GM19193 (cell line): ENCODE measurements around the gene FLNB.

Experiments
- POLR2A ChIP-seq: IDR thresholded peaks from 4 replicates; pipeline ENCODE4 v1.6.1; 2011; ENCODE audit not compliant: insufficient read depth, insufficient read length; ENCODE audit errors: extremely low read depth

FLNB gene

DNA sequence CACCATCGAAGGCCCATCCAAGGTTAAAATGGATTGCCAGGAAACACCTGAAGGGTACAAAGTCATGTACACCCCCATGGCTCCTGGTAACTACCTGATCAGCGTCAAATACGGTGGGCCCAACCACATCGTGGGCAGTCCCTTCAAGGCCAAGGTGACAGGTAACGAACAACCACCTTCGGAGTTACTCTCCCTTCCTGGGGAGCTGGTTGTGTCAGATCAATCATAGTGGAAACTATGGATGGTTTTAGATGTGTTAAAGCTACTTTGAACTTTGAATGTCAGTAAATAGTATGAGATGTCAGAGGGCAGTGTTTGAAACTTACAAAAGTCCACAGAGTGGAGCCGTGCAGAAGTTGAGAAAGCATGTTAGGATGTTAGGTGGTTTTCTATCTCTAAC is 160.3 kb downstream of the FLNB start:
- no peak for TF ChIP-seq POLR2A

GRCh38 chr3:58169371-58169770 is 161.1 kb downstream of the FLNB start:
- TF ChIP-seq POLR2A: no peak

- no peak for TF ChIP-seq POLR2A
Measured at GRCh38 chr3:58170376-58170775, 162.2 kb downstream of the FLNB start.

GRCh38 chr3:58171126-58171525 is 162.9 kb downstream of the FLNB start:
- no peak for TF ChIP-seq POLR2A

GRCh38 chr3:58173029-58173668 is 164.9 kb downstream of the FLNB start:
- no peak for TF ChIP-seq POLR2A

DNA sequence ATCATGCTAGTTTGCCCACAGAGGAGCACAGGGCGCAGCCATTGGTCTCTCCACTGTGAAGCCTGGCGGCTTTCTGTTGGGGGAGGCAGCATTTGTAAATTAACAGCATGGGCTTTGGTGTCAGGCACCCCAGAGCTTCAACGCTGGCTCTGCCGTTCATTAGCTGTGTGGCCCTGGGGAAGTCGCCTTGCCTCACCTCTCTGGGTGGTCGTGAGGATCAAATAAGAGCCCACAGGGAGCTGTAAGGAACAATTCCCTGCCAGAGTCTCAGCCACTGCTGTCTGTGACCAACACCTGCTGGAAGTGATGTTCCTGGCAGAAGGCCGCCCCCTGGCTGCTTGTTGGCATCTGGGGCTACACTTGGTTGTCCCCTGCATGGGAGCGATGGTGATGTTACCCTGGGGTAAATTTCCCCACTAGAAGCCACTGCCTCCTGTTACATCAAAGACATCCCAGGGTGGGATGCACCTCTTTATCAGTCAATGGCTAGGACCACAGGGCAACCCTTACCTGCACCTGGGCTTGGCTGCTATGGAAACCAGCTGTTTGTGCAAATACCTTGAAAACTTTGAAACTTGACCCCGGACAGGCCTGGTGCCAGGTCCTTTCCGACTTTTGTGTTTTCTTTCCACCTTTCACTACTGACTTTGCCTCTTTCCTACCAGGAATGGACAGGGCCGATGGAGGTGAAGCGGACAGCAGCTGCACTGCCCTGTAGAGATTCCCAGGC is 165.6 kb downstream of the FLNB start:
- TF ChIP-seq POLR2A: no peak

- TF ChIP-seq POLR2A: no peak
Measured at GRCh38 chr3:58175187-58175436, 166.9 kb downstream of the FLNB start.

DNA sequence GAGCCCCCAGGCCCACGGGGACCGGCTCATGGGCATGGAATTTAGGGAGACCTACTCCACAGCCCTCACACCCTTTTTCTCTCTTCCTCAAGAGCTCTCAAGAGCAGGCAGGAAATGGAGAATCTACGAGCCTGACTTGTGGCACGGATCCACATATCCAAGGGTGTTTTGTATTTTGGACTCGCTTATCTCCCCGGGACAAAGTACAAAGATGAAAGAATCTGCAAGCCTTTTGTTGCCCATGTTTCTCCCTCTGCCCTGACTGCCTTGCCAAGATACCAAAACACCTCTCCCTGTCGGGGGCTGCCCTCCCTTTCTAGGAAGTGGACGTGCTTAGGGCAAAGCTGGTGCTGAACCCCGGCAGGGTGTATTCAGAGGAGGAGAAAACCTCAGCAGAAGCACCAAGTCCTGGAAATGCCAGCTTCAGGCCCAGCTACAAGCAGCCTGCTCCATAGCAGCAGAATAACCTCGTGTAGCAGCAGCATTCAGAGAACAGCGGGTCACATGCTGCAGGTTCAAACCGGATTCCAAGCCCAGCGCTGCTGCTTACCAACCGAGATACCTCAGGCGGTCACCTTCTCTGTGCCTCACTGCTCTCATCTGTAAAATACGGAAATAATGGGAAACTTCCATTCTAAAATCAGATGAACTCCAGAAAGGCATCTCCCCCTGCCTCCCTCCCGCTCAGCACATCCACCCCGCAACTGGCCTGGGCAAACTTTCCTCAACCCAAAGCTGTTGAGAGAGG is 167.4 kb downstream of the FLNB start:
- TF ChIP-seq POLR2A: no peak

- no peak for TF ChIP-seq POLR2A
Measured at GRCh38 chr3:58176185-58176530, 167.9 kb downstream of the FLNB start.

GRCh38 chr3:58176827-58177489 is 168.7 kb downstream of the FLNB start:
- no peak for TF ChIP-seq POLR2A

DNA sequence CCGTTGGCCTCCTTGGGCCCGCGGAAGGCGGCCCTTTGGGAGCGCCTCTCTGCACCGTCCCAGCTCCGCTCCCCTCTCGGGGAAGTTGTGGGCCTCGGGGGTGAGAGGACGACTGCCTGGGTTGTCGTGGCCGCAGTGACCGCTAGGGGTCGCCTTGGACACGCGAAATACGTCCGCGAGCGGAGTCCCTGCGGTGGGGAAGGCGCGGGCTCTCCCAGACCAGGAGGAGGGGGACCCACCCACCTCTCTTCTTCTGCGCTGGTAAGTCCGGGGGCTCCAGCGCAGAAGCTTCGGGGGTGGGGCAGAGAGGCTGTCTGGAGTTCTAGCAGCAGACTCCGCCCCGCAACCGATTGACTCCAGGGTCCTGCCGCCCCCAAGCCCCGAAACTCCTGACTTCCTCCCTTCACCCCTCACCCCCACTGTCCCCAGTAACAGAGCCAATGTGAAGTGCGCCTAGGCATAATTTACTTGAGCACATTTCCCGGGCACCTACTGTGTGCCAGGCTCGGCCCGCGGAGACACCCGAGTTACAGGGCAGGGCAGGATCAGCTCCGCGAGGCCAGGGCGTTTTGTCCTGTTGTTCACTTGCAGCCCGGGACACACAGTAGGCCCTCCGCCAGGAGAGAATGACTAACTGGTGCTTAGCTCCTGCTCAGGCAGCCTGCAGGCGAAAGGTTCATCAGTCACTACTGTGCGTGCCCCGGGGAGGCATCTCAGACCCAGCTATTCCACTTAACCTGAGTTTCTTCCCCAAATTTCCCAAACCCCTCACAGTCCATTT is 169.7 kb downstream of the FLNB start:
- TF ChIP-seq POLR2A: no peak

DNA sequence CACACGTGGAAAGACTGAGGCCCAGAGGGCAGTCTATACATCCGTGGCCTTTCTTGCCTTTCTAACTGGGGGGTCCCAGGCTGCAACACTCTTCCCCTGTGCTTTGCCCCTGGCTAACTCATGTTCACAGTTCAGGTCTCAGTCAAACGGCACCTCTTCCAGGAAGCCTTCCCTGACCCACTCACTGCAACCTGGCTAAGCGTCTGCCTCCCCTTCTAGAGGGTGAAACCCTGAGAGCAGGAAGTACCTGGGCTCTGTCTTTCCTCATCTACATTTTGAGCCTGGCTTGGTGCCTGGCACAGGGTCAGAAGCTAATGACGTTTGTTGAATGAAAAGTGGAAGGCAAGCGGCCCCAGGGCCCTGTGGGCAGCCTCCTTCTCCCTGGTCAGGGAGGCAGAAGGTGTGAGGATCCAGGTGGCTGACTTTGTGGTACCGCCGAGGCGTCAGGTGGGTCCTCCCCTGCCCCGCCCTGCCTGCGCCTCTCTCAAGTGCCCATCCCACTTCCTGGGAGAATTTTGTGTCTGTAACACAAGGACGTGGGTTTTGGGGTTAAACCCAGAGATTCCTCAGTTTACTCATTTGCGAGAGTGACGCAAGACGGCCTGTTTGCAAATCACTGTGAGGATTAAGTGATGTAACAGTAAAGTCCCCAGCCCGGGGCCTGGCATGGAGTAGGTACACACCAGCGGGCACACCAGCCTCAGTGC is 170.5 kb downstream of the FLNB start:
- no peak for TF ChIP-seq POLR2A

- TF ChIP-seq POLR2A: no peak
Measured at GRCh38 chr3:58179235-58180098, 171.2 kb downstream of the FLNB start.

DNA sequence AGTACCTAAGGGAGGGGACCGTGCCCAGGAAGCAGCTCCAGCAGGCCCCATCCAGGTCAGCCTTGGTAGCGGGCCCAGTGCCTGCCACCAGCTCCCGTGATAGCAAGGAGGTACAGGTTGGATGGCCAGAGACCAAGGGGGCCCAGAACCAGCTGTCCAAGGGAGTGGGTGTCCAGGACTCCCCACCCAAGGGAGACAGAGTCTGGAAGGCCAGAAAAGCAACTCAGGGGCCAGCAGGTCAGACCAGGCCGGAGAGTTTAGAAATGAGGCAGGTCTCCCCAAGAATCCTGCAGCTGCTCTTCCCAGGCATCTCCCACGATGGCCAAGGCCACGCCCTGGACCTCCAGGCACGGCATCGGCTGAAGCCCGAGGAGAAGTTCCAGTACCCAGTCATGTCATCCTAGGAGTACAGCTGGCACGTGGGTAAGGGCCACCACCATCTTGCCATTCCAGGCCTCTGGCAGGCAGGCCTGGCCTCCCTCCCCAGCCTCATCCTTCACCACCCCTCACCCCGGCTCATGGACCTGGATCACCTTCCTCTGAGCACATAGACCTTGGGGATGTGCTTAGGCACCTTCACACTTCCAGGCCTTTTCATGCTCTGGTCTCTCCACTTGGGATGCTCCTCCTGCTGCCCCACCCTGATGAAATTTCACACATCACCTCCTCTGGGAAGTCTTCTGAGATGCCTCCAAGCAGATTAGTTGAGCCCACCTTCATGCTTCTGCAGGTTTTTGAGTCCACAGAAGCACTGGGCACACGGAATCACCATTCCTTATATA is 172.1 kb downstream of the FLNB start:
- no peak for TF ChIP-seq POLR2A
